Measurements from ENCODE around the gene ATP8B1. TPM values are rescaled to one million over a fixed set of nuclear protein-coding genes. Genes with fewer than 3 reads are reported as not detected.

ATP8B1 gene
- total and polyA plus RNA-seq, 2 experiments from 2014 or later, result 15.8 to 43.9 TPM

- Histone ChIP-seq H3K9me3 (ENCODE audit: low read depth) (no peaks in the 10 kb centered on the region), H3K27ac (no peak overlapping the region), H3F3A (ENCODE audit: insufficient read depth) (peaks cover 12% of the 10 kb centered on the region; the same call in 1 of the 2 replicates), H3K4me1 (ENCODE audit: insufficient read depth) (peaks cover 16% of the 10 kb centered on the region), H4K20me1 (ENCODE audit: insufficient read depth) (no peaks in the 10 kb centered on the region), H3K79me2 (ENCODE audit: insufficient read depth) (peaks cover 98% of the 10 kb centered on the region), H3K36me3 (ENCODE audit: low read depth) (0 out of 2 replicates have a peak, but pooled peaks cover 10% of the 10 kb centered on the region), H2AFZ (no peak overlapping the region), H3K27me3 (replicated peaks; ENCODE audit: insufficient read depth) (no peaks in the 10 kb centered on the region), H3K9ac (no peak overlapping the region), H3K4me2 (ENCODE audit: unreplicated experiment) (no peak overlapping the region), H3K9me2 (ENCODE audit: insufficient read depth) (no peaks in the 10 kb centered on the region), H3K4me3 (no peak overlapping the region)
- WGBS, 2 experiments (ENCODE audit: low coverage in 1 of 2, low lambda C conversion rate in 2 of 2, missing lambda C conversion rate in 2 of 2), result 98 to 100% methylated on average over 2 of the region's 2 CpGs
- in situ Hi-C loops (cut with MboI), result no loop called here
- no peak for TF ChIP-seq EZH2 (IDR thresholded peaks at IDR 0.05; ENCODE audit: insufficient read depth, poor library complexity, severe bottlenecking)
- TF ChIP-seq EZH2phosphoT487 (IDR thresholded peaks at IDR 0.05; ENCODE audit: insufficient read depth, low read depth), result no peak
- DNase-seq, result no peak
These were observed 53.5 kb downstream of the ATP8B1 start for GRCh38 chr18:57749604-57749970.

- H3K27ac ChIP-seq, result no peak overlapping the region
These were observed 54.1 kb downstream of the ATP8B1 start for GRCh38 chr18:57748770-57749603.

GRCh38 chr18:57747809-57748680, 55.1 kb downstream of the ATP8B1 start:
- H3K79me2 ChIP-seq (ENCODE audit: insufficient read depth), result peaks cover 94% of the 10 kb centered on the region
- peak overlapping the region; percentile 25 for H3K4me2 ChIP-seq (ENCODE audit: unreplicated experiment)
- H2AFZ ChIP-seq, result no peak overlapping the region
- H4K20me1 ChIP-seq (ENCODE audit: insufficient read depth), result no peaks in the 10 kb centered on the region
- TF ChIP-seq EZH2 (IDR thresholded peaks at IDR 0.05; ENCODE audit: insufficient read depth, poor library complexity, severe bottlenecking), result no peak
- TF ChIP-seq EZH2phosphoT487 (IDR thresholded peaks at IDR 0.05; ENCODE audit: insufficient read depth, low read depth), result no peak
- DNase-seq, result no peak
- H3K9me3 ChIP-seq (ENCODE audit: low read depth), result no peaks in the 10 kb centered on the region
- H3K9me2 ChIP-seq (ENCODE audit: insufficient read depth), result no peaks in the 10 kb centered on the region
- in situ Hi-C loops (cut with MboI), result no loop called here
- H3K9ac ChIP-seq, result no peak overlapping the region
- no peak overlapping the region for H3K27ac ChIP-seq
- peaks cover 30% of the 10 kb centered on the region for H3K4me1 ChIP-seq (ENCODE audit: insufficient read depth)
- 0 out of 2 replicates have a peak, but pooled peaks cover 10% of the 10 kb centered on the region for H3K36me3 ChIP-seq (ENCODE audit: low read depth)
- H3F3A ChIP-seq (ENCODE audit: insufficient read depth), result peaks cover 25% of the 10 kb centered on the region
- 80% methylated on average over 5 of the region's 5 CpGs for WGBS, 2 experiments (ENCODE audit: low coverage in 1 of 2, low lambda C conversion rate in 2 of 2, missing lambda C conversion rate in 2 of 2)
- H3K4me3 ChIP-seq, result no peak overlapping the region
- no peaks in the 10 kb centered on the region for H3K27me3 ChIP-seq (replicated peaks; ENCODE audit: insufficient read depth)

More at GRCh38 chr18:57748770-57749603, 54.1 kb downstream of the ATP8B1 start:
- Histone ChIP-seq H3F3A (ENCODE audit: insufficient read depth) (peaks cover 16% of the 10 kb centered on the region), H4K20me1 (ENCODE audit: insufficient read depth) (no peaks in the 10 kb centered on the region), H3K79me2 (ENCODE audit: insufficient read depth) (peaks cover 100% of the 10 kb centered on the region), H3K9me3 (ENCODE audit: low read depth) (no peaks in the 10 kb centered on the region), H3K4me1 (ENCODE audit: insufficient read depth) (peaks cover 21% of the 10 kb centered on the region), H3K27me3 (replicated peaks; ENCODE audit: insufficient read depth) (no peaks in the 10 kb centered on the region), H2AFZ (no peak overlapping the region), H3K4me3 (no peak overlapping the region), H3K9me2 (ENCODE audit: insufficient read depth) (no peaks in the 10 kb centered on the region), H3K9ac (no peak overlapping the region), H3K36me3 (ENCODE audit: low read depth) (0 out of 2 replicates have a peak, but pooled peaks cover 10% of the 10 kb centered on the region), H3K4me2 (ENCODE audit: unreplicated experiment) (peak overlapping the region; percentile 25)
- no peak for TF ChIP-seq EZH2phosphoT487 (IDR thresholded peaks at IDR 0.05; ENCODE audit: insufficient read depth, low read depth)
- no peak for TF ChIP-seq EZH2 (IDR thresholded peaks at IDR 0.05; ENCODE audit: insufficient read depth, poor library complexity, severe bottlenecking)
- in situ Hi-C loops (cut with MboI), result no loop called here
- WGBS, 2 experiments (ENCODE audit: low coverage in 1 of 2, low lambda C conversion rate in 2 of 2, missing lambda C conversion rate in 2 of 2), result 85 to 91% methylated on average over 1 of the region's 1 CpG
- DNase-seq, result peak; percentile 70

DNA sequence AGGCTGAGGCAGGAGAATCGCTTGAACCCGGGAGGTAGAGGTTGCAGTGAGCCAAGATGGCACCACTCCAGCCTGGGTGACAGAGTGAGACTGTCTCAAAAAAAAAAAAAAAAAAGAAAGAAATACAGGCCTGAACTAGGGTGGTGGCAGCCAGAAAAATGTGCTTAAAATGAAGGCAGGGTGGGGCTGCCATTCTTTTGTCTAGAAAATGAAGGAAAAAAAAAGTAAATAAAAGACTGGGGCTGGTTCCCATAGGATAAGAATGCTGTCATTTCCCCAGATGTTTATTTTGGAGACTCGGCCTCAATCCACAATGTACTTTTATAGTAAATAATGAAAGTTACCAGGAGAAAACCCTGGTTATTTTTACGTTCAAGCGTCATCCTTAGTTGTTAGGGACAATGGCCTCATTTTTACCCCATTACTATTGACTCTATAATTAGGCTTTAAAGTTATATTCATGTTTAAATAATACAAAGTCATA, 58.9 kb downstream of the ATP8B1 start:
- peak; percentile 38 for DNase-seq

More for the DNA sequence above, 58.9 kb downstream of the ATP8B1 start:
- Histone ChIP-seq H3F3A (ENCODE audit: insufficient read depth) (peaks cover 47% of the 10 kb centered on the region), H3K4me2 (ENCODE audit: unreplicated experiment) (peak overlapping the region; percentile 70), H2AFZ (no peak overlapping the region), H3K9ac (peak overlapping the region; percentile 40; the same call in 1 of the 2 replicates), H3K27me3 (replicated peaks; ENCODE audit: insufficient read depth) (no peaks in the 10 kb centered on the region), H3K4me3 (no peak overlapping the region; the same call in 1 of the 2 replicates), H4K20me1 (ENCODE audit: insufficient read depth) (no peaks in the 10 kb centered on the region), H3K9me3 (ENCODE audit: low read depth) (no peaks in the 10 kb centered on the region), H3K4me1 (ENCODE audit: insufficient read depth) (peaks cover 37% of the 10 kb centered on the region), H3K36me3 (ENCODE audit: low read depth) (no peaks in the 10 kb centered on the region), H3K79me2 (ENCODE audit: insufficient read depth) (peaks cover 89% of the 10 kb centered on the region), H3K27ac (peak overlapping the region; percentile 80), H3K9me2 (ENCODE audit: insufficient read depth) (no peaks in the 10 kb centered on the region)
- TF ChIP-seq EZH2 (IDR thresholded peaks at IDR 0.05; ENCODE audit: insufficient read depth, poor library complexity, severe bottlenecking) (no peak), EZH2phosphoT487 (IDR thresholded peaks at IDR 0.05; ENCODE audit: insufficient read depth, low read depth) (no peak)
- 11 to 17% methylated on average over 4 to 5 of the region's 5 CpGs for WGBS, 2 experiments (ENCODE audit: low coverage in 1 of 2, low lambda C conversion rate in 2 of 2, missing lambda C conversion rate in 2 of 2)
- in situ Hi-C loops (cut with MboI), result no loop called here

All from GM23248 (cell line).